Rectal smooth muscle tissue (tissue), 1 donor: ENCODE results near the gene PITPNC1.
"Not testable (repeated sequence)": the region's sequence is repeated elsewhere in the genome, so short reads cannot be mapped to it uniquely, and the experiment has no call there.

Source experiments
- H3K27ac ChIP-seq: one replicate; pipeline ENCODE4 v1.7.0; 2013; ENCODE audit warnings: low read depth, low read length, inconsistent platforms
- H3K27me3 ChIP-seq: one replicate; pipeline ENCODE4 v1.7.0; 2013; ENCODE audit warnings: low read length; ENCODE audit not compliant: control insufficient read depth, insufficient read depth
- H3K36me3 ChIP-seq: one replicate; pipeline ENCODE4 v1.7.0; 2013; ENCODE audit warnings: low read length; ENCODE audit not compliant: control insufficient read depth, insufficient read depth
- H3K4me1 ChIP-seq: one replicate; pipeline ENCODE4 v1.7.0; 2013; ENCODE audit warnings: low read length; ENCODE audit not compliant: control insufficient read depth, insufficient read depth
- H3K4me3 ChIP-seq: one replicate; pipeline ENCODE4 v1.7.0; 2013; ENCODE audit warnings: low read length
- H3K9ac ChIP-seq: one replicate; pipeline ENCODE4 v1.7.0; 2013; ENCODE audit warnings: low read length

The PITPNC1 gene

GRCh38 chr17:67716405-67716798, 339.3 kb downstream of the PITPNC1 start:
- H3K27me3 ChIP-seq = no peaks in the 10 kb centered on the region
- no peak overlapping the region for H3K9ac ChIP-seq
- peaks cover 4% of the 10 kb centered on the region for H3K4me1 ChIP-seq
- no peak overlapping the region for H3K27ac ChIP-seq
- H3K36me3 ChIP-seq = no peaks in the 10 kb centered on the region
- no peak overlapping the region for H3K4me3 ChIP-seq

GRCh38 chr17:67717192-67717623, 340.1 kb downstream of the PITPNC1 start:
- H3K36me3 ChIP-seq = peaks cover 7% of the 10 kb centered on the region
- peak overlapping the region; percentile 74 for H3K27ac ChIP-seq
- peaks cover 4% of the 10 kb centered on the region for H3K4me1 ChIP-seq
- peak overlapping the region; percentile 69 for H3K4me3 ChIP-seq
- peak overlapping the region; percentile 25 for H3K9ac ChIP-seq
- H3K27me3 ChIP-seq = no peaks in the 10 kb centered on the region

- peaks cover 4% of the 10 kb centered on the region for H3K4me1 ChIP-seq
- no peaks in the 10 kb centered on the region for H3K27me3 ChIP-seq
- H3K27ac ChIP-seq = peak within 1 kb of the TSS; percentile 81
- peak within 1 kb of the TSS; percentile 93 for H3K4me3 ChIP-seq
- peaks cover 11% of the 10 kb centered on the region for H3K36me3 ChIP-seq
- H3K9ac ChIP-seq = peak within 1 kb of the TSS; percentile 98
Measured at GRCh38 chr17:67717624-67718324, 340.7 kb downstream of the PITPNC1 start, which contains the start of gene NOL11. Gene NOL11, plus strand, starts transcription at chr17:67717936. Its CDS starts 12 bp downstream, at chr17:67717948.

GRCh38 chr17:67718325-67718941, 341.4 kb downstream of the PITPNC1 start:
- peak overlapping the region; percentile 81 for H3K27ac ChIP-seq
- H3K9ac ChIP-seq = peak overlapping the region; percentile 98
- no peaks in the 10 kb centered on the region for H3K27me3 ChIP-seq

GRCh38 chr17:67725373-67725791, 348.3 kb downstream of the PITPNC1 start:
- H3K36me3 ChIP-seq = peaks cover 36% of the 10 kb centered on the region

More at GRCh38 chr17:67718325-67718941, 341.4 kb downstream of the PITPNC1 start:
- H3K4me3 ChIP-seq = peak overlapping the region; percentile 93
- peaks cover 4% of the 10 kb centered on the region for H3K4me1 ChIP-seq
- peaks cover 12% of the 10 kb centered on the region for H3K36me3 ChIP-seq

GRCh38 chr17:67725807-67726206, 348.7 kb downstream of the PITPNC1 start:
- Histone ChIP-seq H3K27ac (no peak overlapping the region), H3K27me3 (no peaks in the 10 kb centered on the region), H3K36me3 (peaks cover 38% of the 10 kb centered on the region), H3K9ac (no peak overlapping the region), H3K4me1 (no peaks in the 10 kb centered on the region), H3K4me3 (no peak overlapping the region)

More at GRCh38 chr17:67725373-67725791, 348.3 kb downstream of the PITPNC1 start:
- Histone ChIP-seq H3K27ac (no peak overlapping the region), H3K4me3 (no peak overlapping the region), H3K27me3 (no peaks in the 10 kb centered on the region), H3K9ac (no peak overlapping the region), H3K4me1 (no peaks in the 10 kb centered on the region)

GRCh38 chr17:67727152-67728039, 350.3 kb downstream of the PITPNC1 start:
- peaks cover 35% of the 10 kb centered on the region for H3K36me3 ChIP-seq
- H3K4me1 ChIP-seq, H3K27ac ChIP-seq: not testable (repeated sequence)

GRCh38 chr17:67729903-67730302, 352.8 kb downstream of the PITPNC1 start:
- Histone ChIP-seq H3K9ac (no peak overlapping the region), H3K4me3 (no peak overlapping the region), H3K27me3 (no peaks in the 10 kb centered on the region), H3K27ac (no peak overlapping the region), H3K4me1 (no peaks in the 10 kb centered on the region), H3K36me3 (peaks cover 29% of the 10 kb centered on the region)

More at GRCh38 chr17:67727152-67728039, 350.3 kb downstream of the PITPNC1 start:
- not testable (repeated sequence) for H3K9ac ChIP-seq, H3K4me3 ChIP-seq, H3K27me3 ChIP-seq

- no peaks in the 10 kb centered on the region for H3K4me1 ChIP-seq
- no peak overlapping the region for H3K4me3 ChIP-seq
- H3K36me3 ChIP-seq = peaks cover 25% of the 10 kb centered on the region
- H3K27me3 ChIP-seq = no peaks in the 10 kb centered on the region
- no peak overlapping the region for H3K9ac ChIP-seq
- no peak overlapping the region for H3K27ac ChIP-seq
Measured at GRCh38 chr17:67730731-67731130, 353.6 kb downstream of the PITPNC1 start.

- H3K9ac ChIP-seq = no peak overlapping the region
- no peak overlapping the region for H3K27ac ChIP-seq
- H3K27me3 ChIP-seq = no peaks in the 10 kb centered on the region
- H3K36me3 ChIP-seq = peaks cover 21% of the 10 kb centered on the region
- H3K4me1 ChIP-seq = no peaks in the 10 kb centered on the region
- H3K4me3 ChIP-seq = no peak overlapping the region
Measured at GRCh38 chr17:67733449-67733848, 356.4 kb downstream of the PITPNC1 start.

- H3K4me3 ChIP-seq = no peak overlapping the region
- H3K4me1 ChIP-seq = no peaks in the 10 kb centered on the region
- H3K9ac ChIP-seq = no peak overlapping the region
- peaks cover 21% of the 10 kb centered on the region for H3K36me3 ChIP-seq
- no peak overlapping the region for H3K27ac ChIP-seq
- H3K27me3 ChIP-seq = no peaks in the 10 kb centered on the region
Measured at GRCh38 chr17:67737145-67737544, 360.1 kb downstream of the PITPNC1 start.

- Histone ChIP-seq H3K27me3 (no peaks in the 10 kb centered on the region), H3K36me3 (peaks cover 19% of the 10 kb centered on the region), H3K9ac (no peak overlapping the region), H3K4me3 (no peak overlapping the region), H3K27ac (no peak overlapping the region), H3K4me1 (no peaks in the 10 kb centered on the region)
Measured at GRCh38 chr17:67742025-67742424, 364.9 kb downstream of the PITPNC1 start.
